ENCODE measurements around the gene RABEP2. TPM values are rescaled to one million over a fixed set of nuclear protein-coding genes. Genes with fewer than 3 reads are reported as not detected.

The RABEP2 gene
- polyA plus RNA-seq, 1 donor (not counting 4 experiments of a cell fraction or from before 2014, with no cell fraction given): 8.7 TPM

DNA sequence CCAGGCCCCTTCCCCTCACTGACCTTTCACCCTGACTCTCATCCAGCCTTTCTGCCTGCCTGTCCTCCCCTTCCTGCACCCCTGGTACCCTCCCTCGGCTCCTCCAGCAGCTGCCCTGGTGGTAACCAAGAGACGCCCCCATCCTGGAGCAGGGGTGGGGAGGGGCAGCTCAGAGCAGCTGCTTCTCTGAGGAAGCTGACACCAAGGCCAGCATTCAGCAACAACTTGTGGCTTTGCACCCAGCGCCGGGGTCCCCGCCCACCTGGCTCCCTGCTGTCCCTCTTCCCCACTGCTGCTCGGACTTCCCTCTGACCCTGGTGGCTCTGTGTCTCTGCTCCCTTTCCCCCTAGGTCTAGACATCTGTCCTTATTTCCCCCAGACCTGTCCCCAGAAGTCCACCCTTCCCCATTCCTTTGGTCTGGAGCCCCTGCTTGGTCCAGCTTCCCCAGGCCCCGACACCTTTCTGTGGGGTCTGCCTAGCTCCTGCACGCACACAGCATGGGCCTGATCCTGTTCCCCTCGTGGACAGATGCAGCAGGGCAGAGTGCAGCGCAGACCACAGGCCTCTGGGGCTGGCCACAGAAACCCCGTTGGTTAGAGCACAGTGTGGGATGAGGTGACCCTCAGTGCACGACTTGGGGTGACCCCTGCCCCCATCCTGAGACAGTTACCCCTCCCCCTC, 47.9 kb downstream of the RABEP2 start:
- DNase-seq (ENCODE audit: low read depth, low spot score) (no peak), FAIRE-seq (no peak)
- no peaks in the 10 kb centered on the region for H3K9me3 ChIP-seq (ENCODE audit: control insufficient read depth, low read depth, low read length)
- H3K9ac ChIP-seq (ENCODE audit: control insufficient read depth, extremely low read depth, insufficient read depth, low read length): no peak overlapping the region
- no peaks in the 10 kb centered on the region for H4K20me1 ChIP-seq (ENCODE audit: control insufficient read depth, extremely low read depth, insufficient read depth, low read length)
- H3K79me2 ChIP-seq (ENCODE audit: control insufficient read depth, insufficient read depth, low read length): no peaks in the 10 kb centered on the region
- dilution Hi-C loops (cut with MboI; ENCODE audit: extremely low pct_ligation_motif_present, low sequenced_read_pairs): no loop called here
- no peak overlapping the region for H3K27ac ChIP-seq (ENCODE audit: control insufficient read depth, insufficient read depth, low read length)
- TF ChIP-seq CTCF (optimal IDR thresholded peaks at IDR 0.05 in 1 of 3, IDR thresholded peaks at IDR 0.05 in 1 of 3, conservative IDR thresholded peaks at IDR 0.05 in 1 of 3; ENCODE audit: extremely low read depth in 1 of 3, insufficient read depth in 2 of 3, low read length in 3 of 3) (no peak), EZH2 (IDR thresholded peaks at IDR 0.05; ENCODE audit: low read length) (no peak)
- no peak overlapping the region for H2AFZ ChIP-seq (ENCODE audit: control insufficient read depth, low read length)
- peaks cover 10% of the 10 kb centered on the region for H3K27me3 ChIP-seq (ENCODE audit: control insufficient read depth, extremely low read depth, insufficient read depth, low read length)
- no peak overlapping the region for H3K4me3 ChIP-seq (ENCODE audit: control insufficient read depth in 2 of 3, extremely low read depth in 1 of 3, insufficient read depth in 2 of 3, low read depth in 1 of 3, low read length in 3 of 3)
- peaks cover 14% of the 10 kb centered on the region for H3K4me1 ChIP-seq (ENCODE audit: control insufficient read depth, extremely low read depth, insufficient read depth, low read length)
- H3K4me2 ChIP-seq (ENCODE audit: control insufficient read depth, extremely low read depth, insufficient read depth, low read depth, low read length): no peak overlapping the region
- H3K36me3 ChIP-seq (ENCODE audit: control insufficient read depth in 2 of 2, extremely low read depth in 1 of 2, insufficient read depth in 2 of 2, low read length in 2 of 2): peaks cover 9% of the 10 kb centered on the region in 2 experiments
- no peaks in the 10 kb centered on the region for H3K9me1 ChIP-seq (ENCODE audit: control insufficient read depth, extremely low read depth, insufficient read depth, low read length)

DNA sequence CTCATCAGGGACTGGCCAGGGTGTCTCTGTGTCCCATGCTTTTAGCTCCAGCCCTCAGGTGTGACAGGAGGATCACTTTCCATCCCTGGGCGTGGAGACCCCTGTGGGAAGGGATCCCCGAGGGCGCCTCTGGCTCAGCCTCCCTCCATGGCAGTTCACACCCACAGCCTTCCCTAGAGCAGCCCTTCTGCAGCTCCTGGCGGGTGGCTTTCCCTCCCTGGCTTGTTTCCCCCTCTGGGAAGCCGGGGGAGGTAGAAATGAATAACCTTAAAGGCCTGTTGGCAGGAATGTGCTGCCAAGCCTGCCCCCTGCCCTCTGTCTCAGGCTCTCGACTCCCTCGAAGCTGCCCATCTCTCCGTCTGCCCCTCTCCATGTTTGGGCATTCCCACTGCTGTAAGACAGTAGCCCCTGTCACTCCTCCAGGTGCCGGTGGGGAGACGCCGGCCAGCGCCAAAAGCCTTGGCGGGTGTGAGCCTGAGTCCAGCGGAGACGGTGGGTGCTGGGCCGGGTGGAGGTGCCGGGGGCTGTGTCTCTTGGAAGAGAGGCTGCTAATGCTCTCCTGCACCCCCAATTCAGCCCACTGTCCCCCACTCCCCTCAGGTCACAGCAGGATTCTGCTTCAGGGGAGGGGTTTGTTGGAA, 48.9 kb downstream of the RABEP2 start:
- no peak overlapping the region for H2AFZ ChIP-seq (ENCODE audit: control insufficient read depth, low read length)
- no peak overlapping the region for H3K9ac ChIP-seq (ENCODE audit: control insufficient read depth, extremely low read depth, insufficient read depth, low read length)
- H3K79me2 ChIP-seq (ENCODE audit: control insufficient read depth, insufficient read depth, low read length): no peaks in the 10 kb centered on the region
- H3K27ac ChIP-seq (ENCODE audit: control insufficient read depth, insufficient read depth, low read length): no peak overlapping the region
- peaks cover 14% of the 10 kb centered on the region for H3K4me1 ChIP-seq (ENCODE audit: control insufficient read depth, extremely low read depth, insufficient read depth, low read length)
- DNase-seq (ENCODE audit: low read depth, low spot score) (no peak), FAIRE-seq (no peak)
- no peaks in the 10 kb centered on the region for H3K9me3 ChIP-seq (ENCODE audit: control insufficient read depth, low read depth, low read length)
- peaks cover 9% of the 10 kb centered on the region for H3K27me3 ChIP-seq (ENCODE audit: control insufficient read depth, extremely low read depth, insufficient read depth, low read length)
- H3K4me3 ChIP-seq (ENCODE audit: control insufficient read depth in 2 of 3, extremely low read depth in 1 of 3, insufficient read depth in 2 of 3, low read depth in 1 of 3, low read length in 3 of 3): no peak overlapping the region
- no peaks in the 10 kb centered on the region for H4K20me1 ChIP-seq (ENCODE audit: control insufficient read depth, extremely low read depth, insufficient read depth, low read length)
- TF ChIP-seq CTCF (optimal IDR thresholded peaks at IDR 0.05 in 1 of 3, IDR thresholded peaks at IDR 0.05 in 1 of 3, conservative IDR thresholded peaks at IDR 0.05 in 1 of 3; ENCODE audit: extremely low read depth in 1 of 3, insufficient read depth in 2 of 3, low read length in 3 of 3) (no peak), EZH2 (IDR thresholded peaks at IDR 0.05; ENCODE audit: low read length) (no peak)
- no peak overlapping the region for H3K4me2 ChIP-seq (ENCODE audit: control insufficient read depth, extremely low read depth, insufficient read depth, low read depth, low read length)
- no peaks in the 10 kb centered on the region for H3K9me1 ChIP-seq (ENCODE audit: control insufficient read depth, extremely low read depth, insufficient read depth, low read length)
- dilution Hi-C loops (cut with MboI; ENCODE audit: extremely low pct_ligation_motif_present, low sequenced_read_pairs): no loop called here
- peaks cover 9 to 12% of the 10 kb centered on the region in 2 experiments for H3K36me3 ChIP-seq (ENCODE audit: control insufficient read depth in 2 of 2, extremely low read depth in 1 of 2, insufficient read depth in 2 of 2, low read length in 2 of 2)
